ENCODE data around the gene ZMIZ2. TPM values are rescaled to one million over a fixed set of nuclear protein-coding genes. Genes with fewer than 3 reads are reported as not detected.

ZMIZ2 gene
- total and polyA plus RNA-seq, 2 experiments from 2014 or later, result 15.5 to 46.1 TPM

DNA sequence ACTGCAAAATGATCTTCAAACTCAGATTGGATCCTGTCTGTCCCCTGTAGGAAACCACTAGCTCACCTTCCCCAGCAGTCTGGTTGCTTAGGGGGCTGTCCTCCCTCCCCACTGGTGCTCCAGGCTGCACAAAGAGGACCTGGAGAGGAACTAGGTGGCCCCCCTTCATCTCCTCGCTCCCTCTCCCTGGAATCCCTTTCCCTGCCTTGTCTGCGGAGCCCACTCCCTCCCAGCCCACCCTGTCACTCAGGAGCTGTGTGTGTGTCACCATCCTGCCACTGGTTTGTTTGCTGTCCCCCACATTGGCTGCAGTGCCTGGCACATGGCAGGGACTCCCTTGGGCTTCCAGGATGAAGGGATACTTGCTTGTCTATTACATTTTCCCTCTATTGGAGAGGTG lies 35.5 kb upstream of the ZMIZ2 start (continued):
- TF ChIP-seq, protein P1, sequence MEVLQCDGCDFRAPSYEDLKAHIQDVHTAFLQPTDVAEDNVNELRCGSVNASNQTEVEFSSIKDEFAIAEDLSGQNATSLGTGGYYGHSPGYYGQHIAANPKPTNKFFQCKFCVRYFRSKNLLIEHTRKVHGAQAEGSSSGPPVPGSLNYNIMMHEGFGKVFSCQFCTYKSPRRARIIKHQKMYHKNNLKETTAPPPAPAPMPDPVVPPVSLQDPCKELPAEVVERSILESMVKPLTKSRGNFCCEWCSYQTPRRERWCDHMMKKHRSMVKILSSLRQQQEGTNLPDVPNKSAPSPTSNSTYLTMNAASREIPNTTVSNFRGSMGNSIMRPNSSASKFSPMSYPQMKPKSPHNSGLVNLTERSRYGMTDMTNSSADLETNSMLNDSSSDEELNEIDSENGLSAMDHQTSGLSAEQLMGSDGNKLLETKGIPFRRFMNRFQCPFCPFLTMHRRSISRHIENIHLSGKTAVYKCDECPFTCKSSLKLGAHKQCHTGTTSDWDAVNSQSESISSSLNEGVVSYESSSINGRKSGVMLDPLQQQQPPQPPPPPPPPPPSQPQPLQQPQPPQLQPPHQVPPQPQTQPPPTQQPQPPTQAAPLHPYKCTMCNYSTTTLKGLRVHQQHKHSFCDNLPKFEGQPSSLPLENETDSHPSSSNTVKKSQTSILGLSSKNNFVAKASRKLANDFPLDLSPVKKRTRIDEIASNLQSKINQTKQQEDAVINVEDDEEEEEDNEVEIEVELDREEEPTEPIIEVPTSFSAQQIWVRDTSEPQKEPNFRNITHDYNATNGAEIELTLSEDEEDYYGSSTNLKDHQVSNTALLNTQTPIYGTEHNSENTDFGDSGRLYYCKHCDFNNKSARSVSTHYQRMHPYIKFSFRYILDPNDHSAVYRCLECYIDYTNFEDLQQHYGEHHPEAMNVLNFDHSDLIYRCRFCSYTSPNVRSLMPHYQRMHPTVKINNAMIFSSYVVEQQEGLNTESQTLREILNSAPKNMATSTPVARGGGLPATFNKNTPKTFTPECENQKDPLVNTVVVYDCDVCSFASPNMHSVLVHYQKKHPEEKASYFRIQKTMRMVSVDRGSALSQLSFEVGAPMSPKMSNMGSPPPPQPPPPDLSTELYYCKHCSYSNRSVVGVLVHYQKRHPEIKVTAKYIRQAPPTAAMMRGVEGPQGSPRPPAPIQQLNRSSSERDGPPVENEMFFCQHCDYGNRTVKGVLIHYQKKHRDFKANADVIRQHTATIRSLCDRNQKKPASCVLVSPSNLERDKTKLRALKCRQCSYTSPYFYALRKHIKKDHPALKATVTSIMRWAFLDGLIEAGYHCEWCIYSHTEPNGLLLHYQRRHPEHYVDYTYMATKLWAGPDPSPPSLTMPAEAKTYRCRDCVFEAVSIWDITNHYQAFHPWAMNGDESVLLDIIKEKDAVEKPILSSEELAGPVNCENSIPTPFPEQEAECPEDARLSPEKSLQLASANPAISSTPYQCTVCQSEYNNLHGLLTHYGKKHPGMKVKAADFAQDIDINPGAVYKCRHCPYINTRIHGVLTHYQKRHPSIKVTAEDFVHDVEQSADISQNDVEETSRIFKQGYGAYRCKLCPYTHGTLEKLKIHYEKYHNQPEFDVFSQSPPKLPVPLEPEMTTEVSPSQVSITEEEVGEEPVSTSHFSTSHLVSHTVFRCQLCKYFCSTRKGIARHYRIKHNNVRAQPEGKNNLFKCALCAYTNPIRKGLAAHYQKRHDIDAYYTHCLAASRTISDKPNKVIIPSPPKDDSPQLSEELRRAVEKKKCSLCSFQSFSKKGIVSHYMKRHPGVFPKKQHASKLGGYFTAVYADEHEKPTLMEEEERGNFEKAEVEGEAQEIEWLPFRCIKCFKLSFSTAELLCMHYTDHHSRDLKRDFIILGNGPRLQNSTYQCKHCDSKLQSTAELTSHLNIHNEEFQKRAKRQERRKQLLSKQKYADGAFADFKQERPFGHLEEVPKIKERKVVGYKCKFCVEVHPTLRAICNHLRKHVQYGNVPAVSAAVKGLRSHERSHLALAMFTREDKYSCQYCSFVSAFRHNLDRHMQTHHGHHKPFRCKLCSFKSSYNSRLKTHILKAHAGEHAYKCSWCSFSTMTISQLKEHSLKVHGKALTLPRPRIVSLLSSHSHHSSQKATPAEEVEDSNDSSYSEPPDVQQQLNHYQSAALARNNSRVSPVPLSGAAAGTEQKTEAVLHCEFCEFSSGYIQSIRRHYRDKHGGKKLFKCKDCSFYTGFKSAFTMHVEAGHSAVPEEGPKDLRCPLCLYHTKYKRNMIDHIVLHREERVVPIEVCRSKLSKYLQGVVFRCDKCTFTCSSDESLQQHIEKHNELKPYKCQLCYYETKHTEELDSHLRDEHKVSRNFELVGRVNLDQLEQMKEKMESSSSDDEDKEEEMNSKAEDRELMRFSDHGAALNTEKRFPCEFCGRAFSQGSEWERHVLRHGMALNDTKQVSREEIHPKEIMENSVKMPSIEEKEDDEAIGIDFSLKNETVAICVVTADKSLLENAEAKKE (CRISPR knock-in tag; IDR thresholded peaks at IDR 0.05), result no peak
- TF ChIP-seq ZNF114 (CRISPR knock-in tag; IDR thresholded peaks at IDR 0.05) (no peak), STAT1 (IDR thresholded peaks at IDR 0.05; ENCODE audit: unreplicated experiment) (no peak), EZH2phosphoT487 (IDR thresholded peaks at IDR 0.05; ENCODE audit: unreplicated experiment) (no peak)
- TF ChIP-seq, protein P2, sequence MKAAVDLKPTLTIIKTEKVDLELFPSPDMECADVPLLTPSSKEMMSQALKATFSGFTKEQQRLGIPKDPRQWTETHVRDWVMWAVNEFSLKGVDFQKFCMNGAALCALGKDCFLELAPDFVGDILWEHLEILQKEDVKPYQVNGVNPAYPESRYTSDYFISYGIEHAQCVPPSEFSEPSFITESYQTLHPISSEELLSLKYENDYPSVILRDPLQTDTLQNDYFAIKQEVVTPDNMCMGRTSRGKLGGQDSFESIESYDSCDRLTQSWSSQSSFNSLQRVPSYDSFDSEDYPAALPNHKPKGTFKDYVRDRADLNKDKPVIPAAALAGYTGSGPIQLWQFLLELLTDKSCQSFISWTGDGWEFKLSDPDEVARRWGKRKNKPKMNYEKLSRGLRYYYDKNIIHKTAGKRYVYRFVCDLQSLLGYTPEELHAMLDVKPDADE (IDR thresholded peaks at IDR 0.05), result no peak
- TF ChIP-seq, protein P3, sequence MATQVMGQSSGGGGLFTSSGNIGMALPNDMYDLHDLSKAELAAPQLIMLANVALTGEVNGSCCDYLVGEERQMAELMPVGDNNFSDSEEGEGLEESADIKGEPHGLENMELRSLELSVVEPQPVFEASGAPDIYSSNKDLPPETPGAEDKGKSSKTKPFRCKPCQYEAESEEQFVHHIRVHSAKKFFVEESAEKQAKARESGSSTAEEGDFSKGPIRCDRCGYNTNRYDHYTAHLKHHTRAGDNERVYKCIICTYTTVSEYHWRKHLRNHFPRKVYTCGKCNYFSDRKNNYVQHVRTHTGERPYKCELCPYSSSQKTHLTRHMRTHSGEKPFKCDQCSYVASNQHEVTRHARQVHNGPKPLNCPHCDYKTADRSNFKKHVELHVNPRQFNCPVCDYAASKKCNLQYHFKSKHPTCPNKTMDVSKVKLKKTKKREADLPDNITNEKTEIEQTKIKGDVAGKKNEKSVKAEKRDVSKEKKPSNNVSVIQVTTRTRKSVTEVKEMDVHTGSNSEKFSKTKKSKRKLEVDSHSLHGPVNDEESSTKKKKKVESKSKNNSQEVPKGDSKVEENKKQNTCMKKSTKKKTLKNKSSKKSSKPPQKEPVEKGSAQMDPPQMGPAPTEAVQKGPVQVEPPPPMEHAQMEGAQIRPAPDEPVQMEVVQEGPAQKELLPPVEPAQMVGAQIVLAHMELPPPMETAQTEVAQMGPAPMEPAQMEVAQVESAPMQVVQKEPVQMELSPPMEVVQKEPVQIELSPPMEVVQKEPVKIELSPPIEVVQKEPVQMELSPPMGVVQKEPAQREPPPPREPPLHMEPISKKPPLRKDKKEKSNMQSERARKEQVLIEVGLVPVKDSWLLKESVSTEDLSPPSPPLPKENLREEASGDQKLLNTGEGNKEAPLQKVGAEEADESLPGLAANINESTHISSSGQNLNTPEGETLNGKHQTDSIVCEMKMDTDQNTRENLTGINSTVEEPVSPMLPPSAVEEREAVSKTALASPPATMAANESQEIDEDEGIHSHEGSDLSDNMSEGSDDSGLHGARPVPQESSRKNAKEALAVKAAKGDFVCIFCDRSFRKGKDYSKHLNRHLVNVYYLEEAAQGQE (IDR thresholded peaks at IDR 0.05; ENCODE audit: unreplicated experiment), result no peak

All from GM23338 (cell line).